Activated naive CD4-positive, alpha-beta T cell treated with anti-CD3 and anti-CD28 coated beads for 36 hours (primary cell): ENCODE results near the gene ZC3H10. TPM values are rescaled to one million over a fixed set of nuclear protein-coding genes. Genes with fewer than 3 reads are reported as not detected.

Experiments used
- CTCF ChIA-PET: fragments of 350-600 bp; sonication (Branson Sonifier 250); formaldehyde crosslinking; loops from one replicate; lab custom pipeline; 2021; ENCODE audit warnings: antibody characterized with exemption; lab: Charles Lee
- DNase-seq: peaks from one replicate; pipeline ENCODE4 v3.0.0-alpha.2; 2020
- H3K27ac Mint-ChIP-seq: one replicate; pipeline ENCODE4 v1.8.0; 2021; ENCODE audit warnings: mild to moderate bottlenecking, mixed read lengths
- H3K27me3 Mint-ChIP-seq: one replicate; pipeline ENCODE4 v1.8.0; 2021; ENCODE audit warnings: low read depth, mixed read lengths
- H3K36me3 Mint-ChIP-seq: one replicate; pipeline ENCODE4 v1.8.0; 2021; ENCODE audit warnings: low read depth, mixed read lengths
- H3K4me1 Mint-ChIP-seq: one replicate; pipeline ENCODE4 v1.8.0; 2021; ENCODE audit warnings: low read depth, mixed read lengths
- H3K4me3 Mint-ChIP-seq: one replicate; pipeline ENCODE4 v1.8.0; 2021; ENCODE audit warnings: mild to moderate bottlenecking, moderate library complexity, mixed read lengths
- H3K9me3 Mint-ChIP-seq: one replicate; pipeline ENCODE4 v1.8.0; 2021; ENCODE audit warnings: mixed read lengths
- intact Hi-C: fragments of 100-400 bp; cut with micrococcal nuclease; formaldehyde crosslinking; loops from one replicate; pipeline ENCODE4 v1.15.1; 2023
- total RNA-seq, 2 experiments: library from RNA; stranded (reverse); gene quantifications; one replicate each; pipeline ENCODE4 v1.2.3, GENCODE V29; 2021

The ZC3H10 gene
- total RNA-seq, 2 experiments from 2014 or later = 6.4 to 6.6 TPM

- CTCF ChIA-PET = interaction anchor here (1.3 to 6.7 kb wide), 6 partner anchors 17 to 39 kb away, joined by 3 to 43 read pairs (median 8); partner anchors contain the start of genes ESYT1 and SMARCC2
- Mint-ChIP-seq H3K4me1 (peaks cover 42% of the 10 kb centered on the region), H3K9me3 (no peaks in the 10 kb centered on the region), H3K27me3 (no peaks in the 10 kb centered on the region), H3K27ac (peak within 1 kb of the TSS; percentile 95), H3K36me3 (peaks cover 51% of the 10 kb centered on the region), H3K4me3 (peak within 1 kb of the TSS; percentile 96)
- intact Hi-C loops = loop anchor here (1.0 to 2.0 kb wide), 3 partner anchors 30 to 227 kb away; partner anchors contain the start of gene DGKA
- peak; percentile 98 for DNase-seq
These were observed 40.2 kb downstream of the ZC3H10 start, which contains the start of gene MYL6 for GRCh38 chr12:56158029-56158925. Gene MYL6, plus strand, starts transcription at chr12:56158359. Its CDS starts 43 bp downstream, at chr12:56158402.

GRCh38 chr12:56158926-56159461, 40.9 kb downstream of the ZC3H10 start:
- DNase-seq = peak; percentile 37
- CTCF ChIA-PET = interaction anchor here (1.3 to 6.7 kb wide), 6 partner anchors 16 to 39 kb away, joined by 3 to 43 read pairs (median 8); partner anchors contain the start of genes ESYT1 and SMARCC2
- Mint-ChIP-seq H3K4me3 (peak overlapping the region; percentile 96), H3K9me3 (no peaks in the 10 kb centered on the region), H3K4me1 (peaks cover 37% of the 10 kb centered on the region), H3K36me3 (peaks cover 57% of the 10 kb centered on the region), H3K27ac (peak overlapping the region; percentile 95), H3K27me3 (no peaks in the 10 kb centered on the region)
- intact Hi-C loops = loop anchor here (1.0 to 2.0 kb wide), 3 partner anchors 29 to 228 kb away; partner anchors contain the start of gene DGKA

- Mint-ChIP-seq H3K4me1 (peaks cover 35% of the 10 kb centered on the region), H3K27ac (peak overlapping the region; percentile 95), H3K36me3 (peaks cover 62% of the 10 kb centered on the region), H3K27me3 (no peaks in the 10 kb centered on the region), H3K9me3 (no peaks in the 10 kb centered on the region), H3K4me3 (peak overlapping the region; percentile 96)
- intact Hi-C loops = loop anchor here (1.0 to 2.0 kb wide), 3 partner anchors 7 to 229 kb away; partner anchors contain the start of genes DGKA, MYL6B and NABP2
- DNase-seq = no peak
- CTCF ChIA-PET = interaction anchor here (1.3 to 6.7 kb wide), 6 partner anchors 15 to 40 kb away, joined by 3 to 43 read pairs (median 8); partner anchors contain the start of genes ESYT1 and SMARCC2
These were observed 41.6 kb downstream of the ZC3H10 start for GRCh38 chr12:56159482-56160192.

GRCh38 chr12:56160193-56160763, 42.2 kb downstream of the ZC3H10 start:
- intact Hi-C loops = loop anchor here (1.0 kb wide), 2 partner anchors 8 to 64 kb away; partner anchors contain the start of genes MYL6B and NABP2
- peaks cover 62% of the 10 kb centered on the region for H3K36me3 Mint-ChIP-seq
- DNase-seq = peak; percentile 83
- peaks cover 35% of the 10 kb centered on the region for H3K4me1 Mint-ChIP-seq
- no peaks in the 10 kb centered on the region for H3K27me3 Mint-ChIP-seq
- H3K9me3 Mint-ChIP-seq = no peaks in the 10 kb centered on the region
- peak overlapping the region; percentile 95 for H3K27ac Mint-ChIP-seq
- peak overlapping the region; percentile 96 for H3K4me3 Mint-ChIP-seq
- CTCF ChIA-PET = interaction anchor here (1.2 to 6.7 kb wide), 6 partner anchors 9 to 62 kb away, joined by 4 to 43 read pairs (median 8); partner anchors contain the start of genes ESYT1, MYL6B, RNF41 and SMARCC2

- Mint-ChIP-seq H3K27me3 (no peaks in the 10 kb centered on the region), H3K4me3 (peak overlapping the region; percentile 96), H3K36me3 (peaks cover 62% of the 10 kb centered on the region), H3K4me1 (peaks cover 35% of the 10 kb centered on the region), H3K27ac (peak overlapping the region; percentile 95), H3K9me3 (no peaks in the 10 kb centered on the region)
- no peak for DNase-seq
- CTCF ChIA-PET = interaction anchor here (0.6 to 6.7 kb wide), 9 partner anchors 9 to 114 kb away, joined by 3 to 43 read pairs (median 5); partner anchors contain the start of genes MYL6B, RNF41, SMARCC2 and ZC3H10
- intact Hi-C loops = loop anchor here (1.0 kb wide), 2 partner anchors 9 to 63 kb away; partner anchors contain the start of genes MYL6B and NABP2
These were observed 43.0 kb downstream of the ZC3H10 start for GRCh38 chr12:56160894-56161689.

GRCh38 chr12:56161690-56162351, 43.8 kb downstream of the ZC3H10 start:
- Mint-ChIP-seq H3K27ac (peak overlapping the region; percentile 95), H3K36me3 (peaks cover 62% of the 10 kb centered on the region), H3K4me3 (peak overlapping the region; percentile 25), H3K27me3 (no peaks in the 10 kb centered on the region), H3K4me1 (peaks cover 35% of the 10 kb centered on the region), H3K9me3 (no peaks in the 10 kb centered on the region)
- DNase-seq = no peak
- intact Hi-C loops = no loop called here
- CTCF ChIA-PET = interaction anchor here (0.6 to 6.7 kb wide), 10 partner anchors 10 to 414 kb away, joined by 3 to 43 read pairs (median 5); partner anchors contain the start of genes MYL6B, RNF41 and ZC3H10

- peaks cover 29% of the 10 kb centered on the region for H3K4me1 Mint-ChIP-seq
- peaks cover 62% of the 10 kb centered on the region for H3K36me3 Mint-ChIP-seq
- peak overlapping the region; percentile 3 for H3K27ac Mint-ChIP-seq
- intact Hi-C loops = no loop called here
- H3K4me3 Mint-ChIP-seq = no peak overlapping the region
- H3K27me3 Mint-ChIP-seq = no peaks in the 10 kb centered on the region
- no peak for DNase-seq
- CTCF ChIA-PET = interaction anchor here (0.6 to 6.7 kb wide), 8 partner anchors 12 to 415 kb away, joined by 3 to 43 read pairs (median 6); partner anchors contain the start of gene ZC3H10
- no peaks in the 10 kb centered on the region for H3K9me3 Mint-ChIP-seq
These were observed 44.6 kb downstream of the ZC3H10 start for GRCh38 chr12:56162468-56163290.

GRCh38 chr12:56163533-56164344, 45.7 kb downstream of the ZC3H10 start:
- intact Hi-C loops = no loop called here
- no peak overlapping the region for H3K4me3 Mint-ChIP-seq
- H3K36me3 Mint-ChIP-seq = peaks cover 57% of the 10 kb centered on the region
- H3K4me1 Mint-ChIP-seq = peaks cover 29% of the 10 kb centered on the region
- no peak overlapping the region for H3K27ac Mint-ChIP-seq
- H3K9me3 Mint-ChIP-seq = no peaks in the 10 kb centered on the region
- H3K27me3 Mint-ChIP-seq = no peaks in the 10 kb centered on the region
- no peak for DNase-seq
- CTCF ChIA-PET = interaction anchor here (0.6 to 6.7 kb wide), 4 partner anchors 13 to 45 kb away, joined by 5 to 43 read pairs (median 12); partner anchors contain the start of gene ZC3H10

GRCh38 chr12:56164345-56164729, 46.3 kb downstream of the ZC3H10 start:
- CTCF ChIA-PET = interaction anchor here (2.1 to 6.7 kb wide), 2 partner anchors 25 to 39 kb away, joined by 6 to 43 read pairs; partner anchors contain the start of gene SMARCC2
- no peak overlapping the region for H3K4me3 Mint-ChIP-seq
- intact Hi-C loops = no loop called here

More at GRCh38 chr12:56164345-56164729, 46.3 kb downstream of the ZC3H10 start:
- Mint-ChIP-seq H3K27ac (no peak overlapping the region), H3K4me1 (peaks cover 25% of the 10 kb centered on the region), H3K27me3 (no peaks in the 10 kb centered on the region), H3K36me3 (peaks cover 53% of the 10 kb centered on the region), H3K9me3 (no peaks in the 10 kb centered on the region)
- no peak for DNase-seq
